Embryonic facial prominence (tissue), 1 donor: Measurements from ENCODE around the gene CHIC2.

ENCODE experiments used
- DNase-seq: peaks from one replicate; pipeline ENCODE4 v3.0.0-alpha.2; 2016; ENCODE audit errors: extremely low spot score

Gene CHIC2

GRCh38 chr4:54093324-54094240, 29.2 kb upstream of the CHIC2 start:
- DNase-seq, result no peak

- DNase-seq, result no peak
Observed at GRCh38 chr4:54092405-54093323, 28.3 kb upstream of the CHIC2 start.

- DNase-seq, result peak; percentile 56
Observed at GRCh38 chr4:54091637-54092404, 27.4 kb upstream of the CHIC2 start.

GRCh38 chr4:54090804-54091623, 26.6 kb upstream of the CHIC2 start:
- DNase-seq, result no peak

GRCh38 chr4:54090404-54090803, 26.0 kb upstream of the CHIC2 start:
- no peak for DNase-seq

GRCh38 chr4:54089875-54090274, 25.5 kb upstream of the CHIC2 start:
- no peak for DNase-seq

GRCh38 chr4:54085284-54085683, 20.9 kb upstream of the CHIC2 start:
- DNase-seq, result no peak

GRCh38 chr4:54082168-54082567, 17.8 kb upstream of the CHIC2 start:
- DNase-seq, result no peak

GRCh38 chr4:54077812-54078211, 13.4 kb upstream of the CHIC2 start:
- no peak for DNase-seq

- DNase-seq, result no peak
Observed at GRCh38 chr4:54076673-54077072, 12.3 kb upstream of the CHIC2 start.

GRCh38 chr4:54074381-54074780, 10.0 kb upstream of the CHIC2 start:
- no peak for DNase-seq

- no peak for DNase-seq
Observed at GRCh38 chr4:54073271-54073880, 9.0 kb upstream of the CHIC2 start.

GRCh38 chr4:54067166-54067565, 2.8 kb upstream of the CHIC2 start:
- no peak for DNase-seq

GRCh38 chr4:54066718-54067129, 2.3 kb upstream of the CHIC2 start:
- DNase-seq, result no peak

- DNase-seq, result no peak
Observed at GRCh38 chr4:54066088-54066415, 1.6 kb upstream of the CHIC2 start.

GRCh38 chr4:54065282-54066087, 1.1 kb upstream of the CHIC2 start:
- no peak for DNase-seq

GRCh38 chr4:54063737-54064316, 578 bp downstream of the CHIC2 start:
- no peak for DNase-seq

GRCh38 chr4:54063229-54063628, 1.2 kb downstream of the CHIC2 start:
- DNase-seq, result no peak

GRCh38 chr4:54062392-54062791, 2.0 kb downstream of the CHIC2 start:
- no peak for DNase-seq
